Measurements from ENCODE around the gene TMC3. TPM values are rescaled to one million over a fixed set of nuclear protein-coding genes. Genes with fewer than 3 reads are reported as not detected.

Gene TMC3
- total RNA-seq, 4 donors from 2014 or later, result 0.17 to 0.99 (median 0.47) TPM

DNA sequence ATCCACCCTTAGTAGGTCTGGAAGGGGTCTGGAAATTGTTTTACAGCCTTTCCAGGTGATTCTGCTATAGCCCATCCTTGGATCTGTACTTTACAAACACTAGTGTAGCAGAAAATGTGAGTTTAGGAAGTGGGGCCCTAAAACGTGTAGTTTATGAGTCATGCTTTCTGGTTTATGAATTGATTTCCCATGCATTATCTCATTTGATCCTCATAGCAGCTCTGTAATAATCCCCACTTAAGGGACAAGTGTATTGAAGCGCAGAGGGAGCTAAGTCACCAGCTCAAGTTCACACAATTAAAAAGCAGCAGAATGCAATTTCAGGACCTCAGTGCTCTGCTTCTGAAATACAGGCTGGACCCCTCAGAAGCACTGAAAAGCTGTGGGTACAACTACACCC lies 27.4 kb downstream of the TMC3 start:
- peak; percentile 57 for DNase-seq (ENCODE audit: extremely low spot score)

DNA sequence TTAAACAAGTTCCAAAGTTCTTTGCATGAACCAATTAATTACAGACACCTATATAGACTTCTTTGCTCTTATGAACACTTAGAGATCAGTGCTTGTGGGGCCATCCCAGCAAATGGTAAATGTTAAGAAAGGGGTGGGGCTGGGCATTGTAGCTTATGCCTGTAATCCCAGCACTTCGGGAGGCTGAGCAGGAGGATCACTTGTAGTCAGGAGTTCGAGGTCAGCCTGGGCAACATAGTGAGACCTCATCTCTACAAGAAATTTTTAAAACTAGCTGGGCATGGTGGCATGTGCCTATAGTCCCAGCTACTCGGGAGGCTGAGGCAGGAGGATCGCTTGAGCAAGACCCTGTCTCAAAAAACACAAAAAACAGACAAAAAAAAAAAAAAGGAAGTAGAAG lies 30.6 kb downstream of the TMC3 start:
- 93% methylated on average over 4 of the region's 4 CpGs for WGBS
- Histone ChIP-seq H3K9me3 (no peaks in the 10 kb centered on the region), H3K4me3 (no peak overlapping the region), H3K27ac (replicated peaks in 1 of 4) (no peak overlapping the region), H3K4me1 (peaks cover 2 to 15% (median 13%) of the 10 kb centered on the region in 4 donors), H3K36me3 (no peaks in the 10 kb centered on the region), H3K27me3 (no peaks in the 10 kb centered on the region)
- TF ChIP-seq EP300 (IDR thresholded peaks at IDR 0.05) (no peak), POLR2A (IDR thresholded peaks at IDR 0.05; ENCODE audit: low read depth) (no peak), POLR2AphosphoS5 (IDR thresholded peaks at IDR 0.05) (no peak)
- TF ChIP-seq, protein P1, sequence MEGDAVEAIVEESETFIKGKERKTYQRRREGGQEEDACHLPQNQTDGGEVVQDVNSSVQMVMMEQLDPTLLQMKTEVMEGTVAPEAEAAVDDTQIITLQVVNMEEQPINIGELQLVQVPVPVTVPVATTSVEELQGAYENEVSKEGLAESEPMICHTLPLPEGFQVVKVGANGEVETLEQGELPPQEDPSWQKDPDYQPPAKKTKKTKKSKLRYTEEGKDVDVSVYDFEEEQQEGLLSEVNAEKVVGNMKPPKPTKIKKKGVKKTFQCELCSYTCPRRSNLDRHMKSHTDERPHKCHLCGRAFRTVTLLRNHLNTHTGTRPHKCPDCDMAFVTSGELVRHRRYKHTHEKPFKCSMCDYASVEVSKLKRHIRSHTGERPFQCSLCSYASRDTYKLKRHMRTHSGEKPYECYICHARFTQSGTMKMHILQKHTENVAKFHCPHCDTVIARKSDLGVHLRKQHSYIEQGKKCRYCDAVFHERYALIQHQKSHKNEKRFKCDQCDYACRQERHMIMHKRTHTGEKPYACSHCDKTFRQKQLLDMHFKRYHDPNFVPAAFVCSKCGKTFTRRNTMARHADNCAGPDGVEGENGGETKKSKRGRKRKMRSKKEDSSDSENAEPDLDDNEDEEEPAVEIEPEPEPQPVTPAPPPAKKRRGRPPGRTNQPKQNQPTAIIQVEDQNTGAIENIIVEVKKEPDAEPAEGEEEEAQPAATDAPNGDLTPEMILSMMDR (IDR thresholded peaks at IDR 0.05), result no peak
- intact Hi-C loops (cut with DNase I), result no loop called here
- DNase-seq (ENCODE audit: extremely low spot score), result peak; percentile 60

More for the DNA sequence above, 27.4 kb downstream of the TMC3 start:
- no peaks in the 10 kb centered on the region for H3K9me3 ChIP-seq
- no peaks in the 10 kb centered on the region for H3K36me3 ChIP-seq
- H3K4me3 ChIP-seq, result no peak overlapping the region
- no peaks in the 10 kb centered on the region for H3K4me1 ChIP-seq
- no peak overlapping the region for H3K27ac ChIP-seq (replicated peaks in 1 of 4)
- H3K27me3 ChIP-seq, result no peaks in the 10 kb centered on the region
- 46% methylated on average over 2 of the region's 2 CpGs for WGBS
- TF ChIP-seq POLR2A (IDR thresholded peaks at IDR 0.05; ENCODE audit: low read depth) (no peak), EP300 (IDR thresholded peaks at IDR 0.05) (no peak), POLR2AphosphoS5 (IDR thresholded peaks at IDR 0.05) (no peak)
- TF ChIP-seq, protein P1 (IDR thresholded peaks at IDR 0.05), result no peak
- intact Hi-C loops (cut with DNase I), result no loop called here

DNA sequence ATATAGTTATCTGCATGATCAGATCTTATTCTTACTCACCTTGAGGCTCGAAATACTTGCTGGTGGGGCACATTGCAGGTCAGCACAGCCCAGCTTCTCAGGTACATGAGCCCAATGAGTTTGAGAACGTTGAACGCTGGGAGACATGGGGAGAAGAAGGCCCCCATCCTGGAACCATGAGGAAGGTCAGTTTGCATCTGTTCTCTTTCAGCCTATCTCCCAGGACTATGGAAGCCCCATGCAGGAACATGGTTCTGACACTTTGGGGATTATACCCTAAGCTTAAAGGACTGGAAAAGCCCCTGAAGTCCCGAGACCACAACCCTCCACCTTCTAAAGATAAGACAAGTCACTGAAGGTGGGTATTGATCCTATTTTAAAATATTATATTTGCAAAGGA lies 32.7 kb downstream of the TMC3 start:
- TF ChIP-seq EP300 (IDR thresholded peaks at IDR 0.05) (no peak), POLR2A (IDR thresholded peaks at IDR 0.05; ENCODE audit: low read depth) (no peak), POLR2AphosphoS5 (IDR thresholded peaks at IDR 0.05) (no peak)
- TF ChIP-seq, protein P1 (IDR thresholded peaks at IDR 0.05), result no peak
- Histone ChIP-seq H3K36me3 (no peaks in the 10 kb centered on the region), H3K27ac (replicated peaks in 1 of 4) (no peak overlapping the region), H3K9me3 (no peaks in the 10 kb centered on the region), H3K4me3 (no peak overlapping the region), H3K27me3 (no peaks in the 10 kb centered on the region), H3K4me1 (peaks cover 4 to 28% (median 27%) of the 10 kb centered on the region in 4 donors)
- no peak for DNase-seq (ENCODE audit: extremely low spot score)
- intact Hi-C loops (cut with DNase I), result no loop called here
- 95% methylated on average over 4 of the region's 4 CpGs for WGBS

DNA sequence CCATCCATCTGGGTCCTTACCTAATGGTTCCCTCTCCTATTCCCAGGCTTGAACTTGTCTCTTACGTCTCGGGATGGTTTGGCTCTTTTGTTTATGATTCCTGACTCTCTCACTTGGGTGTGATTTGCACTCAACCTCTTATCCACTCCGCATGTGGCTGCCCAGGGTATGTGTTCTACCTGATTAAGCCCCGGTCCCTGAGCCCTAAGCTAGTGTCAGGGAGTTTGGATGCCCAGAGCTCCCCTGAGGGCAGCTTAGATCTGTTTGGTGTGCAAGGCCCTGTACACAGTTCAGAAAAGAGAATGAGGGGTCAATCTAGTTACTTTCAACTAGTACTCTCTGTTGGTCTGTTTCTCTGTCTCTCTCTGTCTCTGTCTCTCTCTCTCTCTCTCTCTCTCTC lies 34.2 kb downstream of the TMC3 start:
- no peaks in the 10 kb centered on the region for H3K36me3 ChIP-seq
- H3K9me3 ChIP-seq, result no peaks in the 10 kb centered on the region
- no peak overlapping the region for H3K27ac ChIP-seq (replicated peaks in 1 of 4)
- no peak overlapping the region for H3K4me3 ChIP-seq
- peaks cover 4 to 28% (median 27%) of the 10 kb centered on the region in 4 donors for H3K4me1 ChIP-seq
- TF ChIP-seq, protein P1 (IDR thresholded peaks at IDR 0.05), result no peak
- TF ChIP-seq EP300 (IDR thresholded peaks at IDR 0.05), result no peak
- 72% methylated on average over 4 of the region's 4 CpGs for WGBS
- no peak for DNase-seq (ENCODE audit: extremely low spot score)
- intact Hi-C loops (cut with DNase I), result loop anchor here (10.0 kb wide), 1 partner anchor 65 kb away; no protein-coding TSS in a partner anchor
- no peaks in the 10 kb centered on the region for H3K27me3 ChIP-seq

DNA sequence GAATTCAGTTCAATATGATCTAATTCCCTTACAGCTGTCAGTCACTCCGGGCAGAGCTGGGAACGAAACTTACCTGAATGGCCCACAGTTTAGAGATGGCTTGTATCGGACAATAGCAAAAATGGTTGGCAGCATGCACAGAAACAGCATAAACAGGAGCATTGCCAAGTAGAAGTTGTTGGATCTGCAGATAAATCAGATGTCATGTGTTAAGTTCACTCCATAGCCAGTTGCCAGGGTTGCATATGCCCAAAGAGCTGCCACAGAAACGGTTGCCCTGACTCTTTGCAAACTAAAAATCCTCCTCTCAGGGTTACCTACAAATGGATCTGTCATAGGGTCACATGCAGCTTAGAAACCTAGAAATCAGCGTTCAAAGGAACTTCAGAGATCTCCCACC lies 34.7 kb downstream of the TMC3 start:
- intact Hi-C loops (cut with DNase I), result loop anchor here (10.0 kb wide), 1 partner anchor 65 kb away; no protein-coding TSS in a partner anchor
- TF ChIP-seq POLR2A (IDR thresholded peaks at IDR 0.05; ENCODE audit: low read depth), result no peak
- TF ChIP-seq, protein P1 (IDR thresholded peaks at IDR 0.05), result no peak
- TF ChIP-seq POLR2AphosphoS5 (IDR thresholded peaks at IDR 0.05), result no peak
- no peak for TF ChIP-seq EP300 (IDR thresholded peaks at IDR 0.05)
- no peak overlapping the region for H3K27ac ChIP-seq (replicated peaks in 1 of 4)
- 79% methylated on average over 5 of the region's 5 CpGs for WGBS
- H3K4me1 ChIP-seq, result peaks cover 4 to 28% (median 27%) of the 10 kb centered on the region in 4 donors
- no peaks in the 10 kb centered on the region for H3K27me3 ChIP-seq
- DNase-seq (ENCODE audit: extremely low spot score), result no peak
- H3K9me3 ChIP-seq, result no peaks in the 10 kb centered on the region
- H3K4me3 ChIP-seq, result no peak overlapping the region
- no peaks in the 10 kb centered on the region for H3K36me3 ChIP-seq

All from esophagus muscularis mucosa (tissue), 4 donors.